IPS-NIHi7 (cell line): ENCODE measurements around the gene DAPK2.
"Not testable (repeated sequence)": the region's sequence is repeated elsewhere in the genome, so short reads cannot be mapped to it uniquely, and the experiment has no call there.

Experiments
- DNase-seq: peaks from one replicate; pipeline ENCODE4 v3.0.0; 2012; ENCODE audit warnings: mixed read lengths; ENCODE audit errors: extremely low spot score

The DAPK2 gene

GRCh38 chr15:63915873-63916771 is 130.2 kb downstream of the DAPK2 start:
- peak; percentile 57 for DNase-seq

- DNase-seq, result no peak
These were observed 130.9 kb downstream of the DAPK2 start for GRCh38 chr15:63915209-63915872.

GRCh38 chr15:63913786-63914315 is 132.4 kb downstream of the DAPK2 start:
- DNase-seq, result no peak

- no peak for DNase-seq
These were observed 132.9 kb downstream of the DAPK2 start for GRCh38 chr15:63913336-63913735.

GRCh38 chr15:63912061-63912615 is 134.1 kb downstream of the DAPK2 start:
- no peak for DNase-seq

- no peak for DNase-seq
These were observed 135.1 kb downstream of the DAPK2 start for GRCh38 chr15:63911160-63911559.

GRCh38 chr15:63909819-63910437 is 136.4 kb downstream of the DAPK2 start:
- DNase-seq, result no peak

GRCh38 chr15:63908991-63909390 is 137.3 kb downstream of the DAPK2 start:
- DNase-seq, result no peak

- DNase-seq, result no peak
These were observed 138.0 kb downstream of the DAPK2 start for GRCh38 chr15:63908281-63908680.

GRCh38 chr15:63907521-63907920 is 138.8 kb downstream of the DAPK2 start:
- no peak for DNase-seq

- no peak for DNase-seq
These were observed 140.1 kb downstream of the DAPK2 start for GRCh38 chr15:63906266-63906584.

GRCh38 chr15:63905558-63906265 is 140.6 kb downstream of the DAPK2 start:
- DNase-seq, result no peak

GRCh38 chr15:63905131-63905530 is 141.2 kb downstream of the DAPK2 start:
- DNase-seq, result no peak

- DNase-seq, result no peak
These were observed 142.2 kb downstream of the DAPK2 start for GRCh38 chr15:63904042-63904441.

- no peak for DNase-seq
These were observed 143.6 kb downstream of the DAPK2 start for GRCh38 chr15:63902671-63903035.

GRCh38 chr15:63901912-63902670 is 144.2 kb downstream of the DAPK2 start:
- DNase-seq, result no peak

- DNase-seq, result no peak
These were observed 146.0 kb downstream of the DAPK2 start for GRCh38 chr15:63900306-63900705.

GRCh38 chr15:63899606-63900005 is 146.7 kb downstream of the DAPK2 start:
- DNase-seq, result not testable (repeated sequence)

- DNase-seq, result no peak
These were observed 147.1 kb downstream of the DAPK2 start for GRCh38 chr15:63899193-63899592.

- no peak for DNase-seq
These were observed 149.8 kb downstream of the DAPK2 start for GRCh38 chr15:63896336-63897115.
